HCT116 (cell line): ENCODE data around the gene CTSZ. TPM values are rescaled to one million over a fixed set of nuclear protein-coding genes. Genes with fewer than 3 reads are reported as not detected.

Source experiments
- ATAC-seq: fragments of 200-7000 bp; cut with Tn5 transposase; 2 replicates; pipeline ENCODE4 v1.9.1; 2020; ENCODE audit warnings: mild to moderate bottlenecking, moderate library complexity
- BruUV-seq: library from RNA; stranded (reverse); fragments of 400-500 nt; replicated peaks from 2 replicates; lab custom pipeline; 2021; lab: Mats Ljungman, UMichigan
- CTCF ChIA-PET: fragments of 300-600 bp; sonication (Branson Sonifier 250); formaldehyde crosslinking; loops from one replicate; lab custom pipeline; 2021; ENCODE audit warnings: antibody characterized with exemption; lab: Charles Lee
- POLR2A ChIA-PET: fragments of 300-600, 350-600 bp; sonication (Branson Sonifier 250); formaldehyde crosslinking; loops from one replicate; lab custom pipeline; 2021; ENCODE audit warnings: antibody characterized with exemption; lab: Charles Lee
- RAD21 ChIA-PET, 2 experiments: fragments of 300-600 bp; sonication (Branson Sonifier 250); formaldehyde crosslinking; loops; one replicate each; lab custom pipeline; 2023; ENCODE audit warnings: low total read pairs in 2 of 2; ENCODE audit not compliant: uncharacterized antibody in 2 of 2, unreplicated experiment in 2 of 2, low non-redundant PET in 1 of 2; lab: Charles Lee
- DNase-seq: peaks from one replicate; pipeline ENCODE4 v3.0.0-alpha.2; 2010; ENCODE audit warnings: low read depth, low spot score
- H2AFZ ChIP-seq: fragments of 200-600 bp; shearing (Covaris generic), sonication (generic); 2 replicates; pipeline ENCODE4 v1.6.1; 2017; ENCODE audit warnings: low read depth, mixed run types, mixed read lengths, antibody characterized with exemption, low read length; ENCODE audit not compliant: poor library complexity, severe bottlenecking
- H3K27ac ChIP-seq: 2 replicates; pipeline ENCODE4 v1.5.1; 2012; ENCODE audit warnings: low read depth, low read length
- H3K27me3 ChIP-seq: fragments of 200-600 bp; sonication (generic); 2 replicates; pipeline ENCODE4 v1.6.1; 2016; ENCODE audit warnings: mixed run types, low read length, mixed read lengths; ENCODE audit not compliant: insufficient read depth
- H3K36me3 ChIP-seq, 2 experiments: fragments of 200-500 bp in 1 of 2; fragments of 200-600 bp in 1 of 2; sonication (Bioruptor generic) in 1 of 2; sonication (generic) in 1 of 2; 2 replicates each; pipeline versions ENCODE4 v1.5.1 to v1.6.1; 2014 to 2016; ENCODE audit warnings: low read length in 2 of 2, inconsistent platforms in 1 of 2, mixed read lengths in 1 of 2, mixed run types in 1 of 2; ENCODE audit not compliant: insufficient read depth in 2 of 2, control insufficient read depth in 1 of 2
- H3K4me1 ChIP-seq, 2 experiments: fragments of 200-600 bp in 1 of 2; sonication (generic) in 1 of 2; 2 replicates each; pipeline versions ENCODE4 v1.5.1 to v1.6.1; 2012 to 2017; ENCODE audit warnings: low read length in 2 of 2, inconsistent platforms in 1 of 2, mild to moderate bottlenecking in 1 of 2, mixed read lengths in 1 of 2, mixed run types in 1 of 2, moderate library complexity in 1 of 2; ENCODE audit not compliant: insufficient read depth in 2 of 2, control insufficient read depth in 1 of 2
- H3K4me2 ChIP-seq: fragments of 200-600 bp; sonication (generic); 2 replicates; pipeline ENCODE4 v1.6.1; 2017; ENCODE audit warnings: mixed run types, low read length, mixed read lengths
- H3K4me3 ChIP-seq, 2 experiments: fragments of 200-600 bp in 1 of 2; sonication (generic) in 1 of 2; replicated peaks in 1 of 2; 2 replicates each; pipeline ENCODE4 v1.5.1; 2011 to 2016; ENCODE audit warnings: low read length in 2 of 2, control low read depth in 1 of 2, low read depth in 1 of 2, mild to moderate bottlenecking in 1 of 2, mixed read lengths in 1 of 2, mixed run types in 1 of 2
- H3K79me2 ChIP-seq: fragments of 200-600 bp; sonication (generic); 2 replicates; pipeline ENCODE4 v1.6.1; 2017; ENCODE audit warnings: mild to moderate bottlenecking, mixed run types, low read length, moderate library complexity, mixed read lengths; ENCODE audit not compliant: insufficient read depth
- H3K9ac ChIP-seq: fragments of 200-600 bp; sonication (generic); 2 replicates; pipeline ENCODE4 v1.6.1; 2016; ENCODE audit warnings: low read length, mixed read lengths
- H3K9me2 ChIP-seq: fragments of 200-600 bp; sonication (generic), shearing (Covaris generic); 2 replicates; pipeline ENCODE4 v1.6.1; 2017; ENCODE audit warnings: mixed run types, mild to moderate bottlenecking, moderate library complexity; ENCODE audit not compliant: insufficient read depth
- H3K9me3 ChIP-seq, 2 experiments: fragments of 200-500 bp in 1 of 2; fragments of 200-600 bp in 1 of 2; sonication (Bioruptor generic) in 1 of 2; sonication (generic) in 1 of 2; 2 replicates each; pipeline ENCODE4 v1.6.1; 2014 to 2017; ENCODE audit warnings: low read length in 2 of 2, mixed read lengths in 2 of 2, inconsistent platforms in 1 of 2, low read depth in 1 of 2, mild to moderate bottlenecking in 1 of 2, mixed run types in 1 of 2, moderate library complexity in 1 of 2; ENCODE audit not compliant: control insufficient read depth in 1 of 2, insufficient read depth in 1 of 2
- H4K20me1 ChIP-seq: fragments of 200-600 bp; sonication (generic), shearing (Covaris generic); 2 replicates; pipeline ENCODE4 v1.6.1; 2017; ENCODE audit warnings: mixed run types, mild to moderate bottlenecking, moderate library complexity; ENCODE audit not compliant: insufficient read depth
- CBX3 ChIP-seq: IDR thresholded peaks from 2 replicates; pipeline ENCODE4 v1.6.1; 2012; ENCODE audit warnings: low read depth
- CEBPB ChIP-seq: IDR thresholded peaks from 2 replicates; pipeline ENCODE4 v1.6.1; 2012; ENCODE audit warnings: low read depth
- CTCF ChIP-seq, 3 experiments: fragments of 200-600 bp in 1 of 3; sonication (generic) in 1 of 3; IDR thresholded peaks in 2 of 3; conservative IDR thresholded peaks in 1 of 3; 2 replicates each; pipeline ENCODE4 v1.5.1; 2012 to 2017; ENCODE audit warnings: low read depth in 2 of 3, low read length in 2 of 3, antibody characterized with exemption in 1 of 3, borderline replicate concordance in 1 of 3, control low read depth in 1 of 3, mild to moderate bottlenecking in 1 of 3, mixed read lengths in 1 of 3, mixed run types in 1 of 3, moderate library complexity in 1 of 3; ENCODE audit not compliant: insufficient read depth in 1 of 3
- EGR1 ChIP-seq: IDR thresholded peaks from 2 replicates; pipeline ENCODE4 v1.6.1; 2012; ENCODE audit warnings: low read depth
- ELF1 ChIP-seq: IDR thresholded peaks from 2 replicates; pipeline ENCODE4 v1.6.1; 2012; ENCODE audit warnings: low read depth, borderline replicate concordance
- EZH2 ChIP-seq: fragments of 200-600 bp; sonication (generic); IDR thresholded peaks from 2 replicates; pipeline ENCODE4 v1.6.1; 2017; ENCODE audit warnings: antibody characterized with exemption, mixed run types
- JUND ChIP-seq: IDR thresholded peaks from 2 replicates; pipeline ENCODE4 v1.6.1; 2012
- MAX ChIP-seq: IDR thresholded peaks from 2 replicates; pipeline ENCODE4 v1.6.1; 2012
- RAD21 ChIP-seq: IDR thresholded peaks from 2 replicates; pipeline ENCODE4 v1.6.1; 2012; ENCODE audit warnings: low read depth, mild to moderate bottlenecking
- SIN3A ChIP-seq: IDR thresholded peaks from 2 replicates; pipeline ENCODE4 v1.6.1; 2012; ENCODE audit warnings: low read depth
- SRF ChIP-seq: IDR thresholded peaks from 2 replicates; pipeline ENCODE4 v1.6.1; 2012; ENCODE audit warnings: low read depth
- ZBTB33 ChIP-seq: IDR thresholded peaks from 2 replicates; pipeline ENCODE4 v1.6.1; 2011; ENCODE audit warnings: mild to moderate bottlenecking, low read length, moderate library complexity; ENCODE audit not compliant: insufficient replicate concordance; ENCODE audit errors: extremely low read depth
- ZFX ChIP-seq: fragments of 450-650 bp; IDR thresholded peaks from 2 replicates; pipeline ENCODE4 v1.6.1; 2017
- intact Hi-C: fragments of 100-400 bp; cut with micrococcal nuclease; formaldehyde crosslinking; loops from 2 replicates; pipeline ENCODE4 v1.10.0; 2022
- total RNA-seq: library from RNA; stranded (reverse); gene quantifications from one replicate; pipeline ENCODE4 v1.2.1, GENCODE V29; 2021; ENCODE audit not compliant: unreplicated experiment

The CTSZ gene
- total RNA-seq, 1 experiment from 2014 or later = 100 TPM

- no peak overlapping the region for H3K27ac ChIP-seq
- POLR2A ChIA-PET = no interaction called here
- no peak overlapping the region for H3K4me2 ChIP-seq
- DNase-seq = no peak
- H3K79me2 ChIP-seq = peaks cover 5% of the 10 kb centered on the region; the same call in 1 of the 2 replicates
- no peaks in the 10 kb centered on the region for H3K27me3 ChIP-seq
- no peaks in the 10 kb centered on the region for H3K9me2 ChIP-seq
- RAD21 ChIA-PET = no interaction called here
- peaks cover 67 to 76% of the 10 kb centered on the region in 2 experiments for H3K36me3 ChIP-seq
- BruUV-seq = TSS peak; percentile 19
- no peak overlapping the region for H3K9ac ChIP-seq
- no peaks in the 10 kb centered on the region for H3K4me1 ChIP-seq
- intact Hi-C loops = no loop called here
- no peak overlapping the region for H2AFZ ChIP-seq
- TF ChIP-seq CEBPB = no peak
- no peak for TF ChIP-seq SIN3A
- no peak for TF ChIP-seq EZH2
- TF ChIP-seq CTCF (IDR thresholded peaks at IDR 0.05 in 2 of 3, conservative IDR thresholded peaks at IDR 0.05 in 1 of 3; ENCODE audit: borderline replicate concordance in 1 of 3, insufficient read depth in 1 of 3, low read depth in 2 of 3, low read length in 2 of 3) = no peak
- no peak for TF ChIP-seq SRF
- TF ChIP-seq JUND = no peak
- TF ChIP-seq CBX3 = no peak
- no peak for TF ChIP-seq MAX
- no peak for TF ChIP-seq ELF1
- TF ChIP-seq RAD21 = no peak
- TF ChIP-seq ZFX = no peak
- TF ChIP-seq ZBTB33 = no peak
- no peak for TF ChIP-seq EGR1
- H3K9me3 ChIP-seq = no peaks in the 10 kb centered on the region
- no peak overlapping the region for H3K4me3 ChIP-seq
- no peak for ATAC-seq
- no peaks in the 10 kb centered on the region for H4K20me1 ChIP-seq
- CTCF ChIA-PET = no interaction called here
Measured at GRCh38 chr20:58994390-58995159, 12.5 kb downstream of the CTSZ start.
